ENCODE results near the gene C5orf34.

DNA sequence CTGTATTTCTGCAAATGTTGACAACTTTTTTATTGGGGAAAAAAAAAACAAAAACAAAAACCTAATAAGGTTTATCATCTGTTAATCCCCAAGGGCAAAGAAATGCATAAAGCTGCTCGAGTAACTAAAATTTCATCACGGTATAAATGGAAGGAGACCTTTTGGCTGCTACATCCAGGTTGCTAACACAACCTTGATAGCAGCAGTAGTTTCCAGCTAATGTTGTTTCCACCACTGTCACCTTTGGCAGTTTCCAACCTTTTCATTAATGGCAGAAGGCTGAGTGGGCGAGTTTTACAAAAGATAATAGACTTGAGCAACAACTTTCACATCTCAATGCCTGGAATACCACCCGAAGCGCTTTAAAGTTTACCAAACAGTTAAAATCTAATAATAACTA lies 33.4 kb upstream of the C5orf34 start:
- TF ChIP-seq, protein P1, sequence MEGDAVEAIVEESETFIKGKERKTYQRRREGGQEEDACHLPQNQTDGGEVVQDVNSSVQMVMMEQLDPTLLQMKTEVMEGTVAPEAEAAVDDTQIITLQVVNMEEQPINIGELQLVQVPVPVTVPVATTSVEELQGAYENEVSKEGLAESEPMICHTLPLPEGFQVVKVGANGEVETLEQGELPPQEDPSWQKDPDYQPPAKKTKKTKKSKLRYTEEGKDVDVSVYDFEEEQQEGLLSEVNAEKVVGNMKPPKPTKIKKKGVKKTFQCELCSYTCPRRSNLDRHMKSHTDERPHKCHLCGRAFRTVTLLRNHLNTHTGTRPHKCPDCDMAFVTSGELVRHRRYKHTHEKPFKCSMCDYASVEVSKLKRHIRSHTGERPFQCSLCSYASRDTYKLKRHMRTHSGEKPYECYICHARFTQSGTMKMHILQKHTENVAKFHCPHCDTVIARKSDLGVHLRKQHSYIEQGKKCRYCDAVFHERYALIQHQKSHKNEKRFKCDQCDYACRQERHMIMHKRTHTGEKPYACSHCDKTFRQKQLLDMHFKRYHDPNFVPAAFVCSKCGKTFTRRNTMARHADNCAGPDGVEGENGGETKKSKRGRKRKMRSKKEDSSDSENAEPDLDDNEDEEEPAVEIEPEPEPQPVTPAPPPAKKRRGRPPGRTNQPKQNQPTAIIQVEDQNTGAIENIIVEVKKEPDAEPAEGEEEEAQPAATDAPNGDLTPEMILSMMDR (IDR thresholded peaks at IDR 0.05) = no peak
- TF ChIP-seq POLR2A (IDR thresholded peaks at IDR 0.05) = no peak

All from ovary (tissue), 3 donors.